Stimulated activated CD8-positive, alpha-beta memory T cell treated with anti-CD3 and anti-CD28 coated beads, Interleukin-12 subunit alpha, Interleukin-12 subunit beta, amount 100 ng/mL, for 24 hours (primary cell): ENCODE data around the gene DLK1.

ENCODE experiments used
- DNase-seq: peaks from one replicate; pipeline ENCODE4 v3.0.0-alpha.2; 2020; ENCODE audit errors: extremely low read depth

DLK1 gene

DNA sequence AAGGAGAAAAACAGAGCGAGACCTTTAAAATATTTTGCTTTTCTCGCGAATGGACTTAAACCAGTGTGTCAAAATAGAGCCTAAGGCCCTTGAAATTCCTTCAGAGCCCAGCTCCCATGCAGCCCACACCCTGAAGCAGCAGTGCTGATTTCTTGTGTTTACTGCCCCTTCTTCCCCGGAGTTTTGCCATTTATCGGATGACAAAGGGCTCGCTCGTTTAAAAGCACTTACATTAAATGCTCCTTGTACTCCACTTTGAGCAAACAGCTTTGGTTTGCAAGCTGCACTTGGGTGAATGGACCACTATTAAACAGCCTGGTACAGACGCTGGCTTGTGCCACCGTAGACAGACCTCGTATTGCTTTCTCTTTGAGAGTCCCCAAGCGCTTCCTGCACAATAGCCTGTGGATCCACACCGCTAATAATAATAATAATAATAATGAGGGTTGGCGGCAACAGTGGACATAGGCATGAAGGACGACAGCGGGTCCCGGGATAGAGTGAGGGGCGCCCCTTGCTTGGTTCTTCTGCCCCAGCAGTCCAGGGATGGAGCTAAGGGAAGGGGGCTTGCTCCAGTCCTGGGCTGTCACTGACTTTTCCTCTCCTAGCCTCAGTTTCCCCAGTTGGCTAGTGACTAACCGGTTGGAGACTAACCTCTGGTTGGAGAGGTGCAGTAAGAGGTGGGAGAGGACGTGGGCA lies 6.6 kb downstream of the DLK1 start:
- no peak for DNase-seq

DNA sequence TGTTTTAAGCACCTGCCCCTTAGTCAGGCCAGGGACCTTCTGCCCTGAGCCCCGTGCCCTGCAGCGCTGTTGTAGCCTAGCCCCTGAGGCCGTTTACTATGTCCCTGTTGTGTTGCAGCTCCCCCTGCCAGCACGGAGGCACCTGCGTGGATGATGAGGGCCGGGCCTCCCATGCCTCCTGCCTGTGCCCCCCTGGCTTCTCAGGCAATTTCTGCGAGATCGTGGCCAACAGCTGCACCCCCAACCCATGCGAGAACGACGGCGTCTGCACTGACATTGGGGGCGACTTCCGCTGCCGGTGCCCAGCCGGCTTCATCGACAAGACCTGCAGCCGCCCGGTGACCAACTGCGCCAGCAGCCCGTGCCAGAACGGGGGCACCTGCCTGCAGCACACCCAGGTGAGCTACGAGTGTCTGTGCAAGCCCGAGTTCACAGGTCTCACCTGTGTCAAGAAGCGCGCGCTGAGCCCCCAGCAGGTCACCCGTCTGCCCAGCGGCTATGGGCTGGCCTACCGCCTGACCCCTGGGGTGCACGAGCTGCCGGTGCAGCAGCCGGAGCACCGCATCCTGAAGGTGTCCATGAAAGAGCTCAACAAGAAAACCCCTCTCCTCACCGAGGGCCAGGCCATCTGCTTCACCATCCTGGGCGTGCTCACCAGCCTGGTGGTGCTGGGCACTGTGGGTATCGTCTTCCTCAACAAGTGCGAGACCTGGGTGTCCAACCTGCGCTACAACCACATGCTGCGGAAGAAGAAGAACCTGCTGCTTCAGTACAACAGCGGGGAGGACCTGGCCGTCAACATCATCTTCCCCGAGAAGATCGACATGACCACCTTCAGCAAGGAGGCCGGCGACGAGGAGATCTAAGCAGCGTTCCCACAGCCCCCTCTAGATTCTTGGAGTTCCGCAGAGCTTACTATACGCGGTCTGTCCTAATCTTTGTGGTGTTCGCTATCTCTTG lies 7.6 kb downstream of the DLK1 start:
- DNase-seq = no peak

DNA sequence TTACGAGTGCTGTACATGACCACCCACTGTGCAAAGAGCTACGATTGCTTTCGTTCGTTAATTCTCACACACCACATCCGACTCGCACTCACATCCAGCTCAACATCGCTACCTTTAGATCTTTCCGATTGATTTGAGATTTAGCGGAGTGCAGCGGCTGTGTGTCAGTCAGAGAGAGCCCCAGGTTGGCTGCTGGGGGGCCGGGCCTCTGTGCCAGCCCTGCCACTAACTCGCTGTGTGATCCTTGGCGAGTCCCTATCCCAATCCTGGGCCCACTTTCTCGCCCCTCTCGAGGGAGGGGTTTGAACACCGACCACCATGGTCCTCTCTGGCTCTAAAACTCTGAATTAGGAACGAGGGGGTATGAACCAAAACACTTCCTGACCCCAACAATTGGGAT lies 8.6 kb downstream of the DLK1 start:
- DNase-seq = no peak

DNA sequence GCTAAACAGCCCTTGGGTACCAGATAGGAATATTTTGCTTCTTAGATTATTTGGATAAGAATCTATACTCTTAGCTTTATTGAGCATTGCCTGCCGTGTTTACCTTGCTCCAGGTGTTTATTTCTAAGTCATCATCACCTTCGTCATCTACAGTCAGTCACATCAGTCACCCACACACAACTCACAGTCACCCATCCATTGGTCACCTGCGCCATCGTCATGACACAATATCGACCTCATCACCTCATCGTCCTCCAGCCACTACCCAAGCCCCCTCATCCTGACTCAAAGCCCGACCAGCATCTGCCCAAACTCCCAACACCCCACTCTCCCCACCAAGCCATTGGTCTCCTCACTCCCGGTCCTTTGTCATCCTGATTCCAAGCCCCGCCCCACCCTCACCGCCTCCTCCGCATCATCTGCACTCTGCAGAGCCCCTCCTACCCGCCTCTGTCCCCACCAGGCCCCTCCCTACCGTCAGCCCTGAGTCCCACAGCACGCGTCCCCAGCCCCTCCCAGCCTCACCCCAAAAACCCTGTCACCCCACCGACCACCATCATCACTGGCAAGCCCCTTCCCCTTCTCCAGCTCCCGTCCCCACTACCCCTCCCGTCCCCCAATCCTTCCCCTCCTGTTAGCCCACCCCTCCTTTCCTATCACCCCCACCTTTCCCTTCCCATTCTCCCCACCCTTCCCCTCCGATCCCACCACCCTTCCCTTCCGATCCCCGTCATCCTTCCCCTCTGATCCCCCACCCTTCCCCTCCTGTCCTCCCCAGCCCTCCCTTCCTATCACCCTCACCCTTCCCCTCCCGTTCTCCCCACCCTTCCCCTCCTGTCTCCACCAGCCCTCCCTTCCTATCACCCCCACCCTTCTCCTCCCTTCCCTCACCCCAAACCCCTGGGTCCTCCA lies 9.8 kb downstream of the DLK1 start:
- DNase-seq = no peak

DNA sequence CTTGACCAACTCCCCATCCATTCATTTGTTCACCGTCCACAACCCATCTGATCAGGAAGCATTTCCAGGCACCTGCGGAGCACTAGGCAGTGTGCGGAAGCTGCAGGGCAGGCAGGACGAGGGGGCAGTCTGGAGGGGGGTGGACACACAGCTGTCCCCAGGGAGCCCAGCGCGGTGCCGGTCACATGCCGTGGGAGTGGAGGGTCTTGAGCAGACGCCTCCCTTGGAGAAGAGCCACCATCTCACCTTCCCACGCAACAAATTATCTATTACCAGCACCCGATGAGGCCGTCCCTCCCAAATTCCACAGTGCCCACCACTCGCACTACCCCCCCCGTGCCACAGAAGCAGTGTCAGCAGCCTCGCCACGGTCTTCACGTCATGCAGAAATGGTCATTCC lies 10.8 kb downstream of the DLK1 start:
- no peak for DNase-seq

DNA sequence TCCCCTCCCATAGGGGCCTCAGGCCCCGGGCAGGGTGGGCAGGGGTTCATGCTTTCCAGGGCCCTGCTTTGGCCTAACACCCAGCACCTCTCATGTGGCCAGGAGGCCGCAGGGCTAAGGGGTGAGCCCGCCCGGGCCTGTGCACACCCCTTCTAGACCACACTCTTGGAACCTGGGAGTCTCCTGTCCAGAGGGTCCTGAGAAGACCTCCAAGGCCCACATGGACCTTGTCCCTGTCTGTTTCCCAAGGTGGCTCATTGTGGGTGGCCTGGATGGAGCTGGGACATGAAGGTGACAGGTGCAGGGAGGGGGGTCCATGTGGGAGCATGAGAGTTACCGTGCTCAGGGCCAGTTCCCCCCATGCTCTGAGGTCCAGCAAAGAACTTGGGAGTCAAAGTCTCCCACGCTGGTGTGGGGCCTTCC lies 11.6 kb downstream of the DLK1 start:
- no peak for DNase-seq

DNA sequence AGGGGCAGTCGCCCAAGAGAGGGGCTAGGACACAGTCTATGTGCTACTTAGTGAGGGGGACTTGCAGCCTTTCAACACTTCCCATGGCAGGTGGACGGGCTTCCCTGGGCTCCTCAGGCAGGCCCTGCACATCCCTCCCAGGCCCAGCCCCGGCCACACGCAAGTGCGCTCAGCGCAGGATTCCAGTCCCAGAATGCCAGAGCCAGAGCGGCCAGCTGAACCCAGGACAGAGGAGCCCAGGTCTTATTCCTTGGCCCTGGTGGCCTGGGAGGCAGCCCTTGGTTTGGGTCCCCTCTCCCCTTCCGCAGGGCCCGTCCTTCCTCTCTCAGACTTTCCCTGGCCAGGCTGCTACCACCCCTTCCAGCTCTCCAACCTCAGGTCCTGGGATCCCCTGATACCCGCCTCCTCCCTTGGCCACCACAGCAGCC lies 12.0 kb downstream of the DLK1 start:
- no peak for DNase-seq

DNA sequence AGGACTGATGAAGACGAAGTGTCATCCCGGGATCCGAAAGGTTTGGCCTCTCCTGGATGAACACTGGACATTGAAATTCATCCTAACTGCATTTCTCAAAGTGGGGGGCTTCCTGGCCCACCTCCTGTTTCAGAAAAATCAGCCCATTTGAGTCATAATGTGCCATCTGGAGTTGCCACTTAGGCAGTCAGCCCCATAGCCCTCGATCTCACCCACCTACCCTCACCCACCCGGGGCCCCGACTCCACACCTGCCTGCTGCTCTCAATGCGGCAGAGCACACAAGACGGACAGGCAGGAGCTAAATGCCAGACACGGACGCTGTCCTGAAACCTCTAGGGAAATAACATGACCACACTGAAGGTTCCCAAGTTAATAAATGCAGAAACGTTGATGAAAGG lies 12.6 kb downstream of the DLK1 start:
- DNase-seq = no peak

DNA sequence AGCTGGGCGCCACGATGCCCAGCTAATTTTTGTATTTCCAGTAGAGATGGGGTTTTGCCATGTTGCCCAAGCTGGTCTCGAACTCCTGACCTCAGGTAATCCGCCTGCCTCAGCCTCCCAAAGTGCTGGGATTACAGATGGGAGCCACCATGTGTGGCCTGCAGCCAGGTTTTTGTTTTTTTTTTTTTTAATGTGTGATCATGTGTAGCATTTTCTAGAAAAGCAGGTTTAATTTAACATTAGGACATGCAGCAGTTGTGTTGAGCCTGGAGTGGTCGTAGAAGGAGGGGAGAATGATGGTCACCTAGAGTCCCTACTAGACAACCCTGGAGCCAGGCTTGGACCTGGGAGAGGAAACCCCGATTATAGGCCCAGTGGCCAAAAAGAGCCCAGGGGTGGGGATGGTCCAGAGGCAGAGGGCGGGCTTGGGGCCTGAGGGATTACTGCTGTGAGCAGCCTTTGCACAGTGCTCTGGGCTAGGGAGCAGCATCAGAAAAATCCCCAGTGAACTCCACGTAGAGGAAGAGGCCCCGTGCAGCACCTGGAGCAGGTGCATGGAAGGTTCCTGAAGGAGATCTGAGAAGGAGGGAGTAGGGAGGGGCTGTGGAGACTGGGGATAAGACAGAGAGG lies 13.6 kb downstream of the DLK1 start:
- DNase-seq = no peak

DNA sequence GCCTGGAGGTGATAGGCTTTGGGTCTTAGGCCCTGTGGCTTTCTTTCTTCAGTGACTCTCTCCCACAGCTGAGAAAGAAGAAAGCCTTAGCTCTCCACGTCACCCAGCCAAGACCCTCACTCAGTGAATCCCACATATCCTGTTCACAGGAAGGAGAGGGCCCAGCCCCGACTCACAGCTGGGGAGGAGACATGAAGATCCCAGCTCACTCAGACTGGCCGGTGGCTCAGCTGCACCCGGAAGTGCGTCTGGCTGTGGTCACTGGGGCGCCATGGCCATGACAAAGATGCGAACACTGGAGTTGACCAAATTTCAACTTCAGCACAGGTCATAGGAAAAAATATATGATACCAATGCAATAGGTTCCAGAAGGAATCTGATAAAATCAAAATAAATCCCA lies 14.2 kb downstream of the DLK1 start:
- DNase-seq = no peak

DNA sequence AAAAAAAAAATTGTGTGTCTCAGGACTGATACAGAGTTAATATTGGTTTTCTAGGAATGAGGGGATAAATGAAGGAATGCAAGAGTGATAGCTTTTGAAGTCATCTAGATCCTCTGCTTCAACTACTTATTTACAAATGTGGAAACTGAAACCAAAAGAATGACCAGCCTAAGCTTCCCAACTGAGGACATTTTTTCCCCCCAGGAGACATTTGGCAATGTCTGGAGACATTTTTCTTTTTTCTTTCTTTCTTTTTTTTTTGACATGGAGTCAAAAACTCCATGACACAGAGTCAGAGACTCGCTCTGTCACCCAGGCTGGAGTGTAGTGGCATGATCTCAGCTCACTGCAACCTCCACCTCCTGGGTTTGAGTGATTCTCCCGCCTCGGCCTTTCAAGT lies 15.3 kb downstream of the DLK1 start:
- no peak for DNase-seq

DNA sequence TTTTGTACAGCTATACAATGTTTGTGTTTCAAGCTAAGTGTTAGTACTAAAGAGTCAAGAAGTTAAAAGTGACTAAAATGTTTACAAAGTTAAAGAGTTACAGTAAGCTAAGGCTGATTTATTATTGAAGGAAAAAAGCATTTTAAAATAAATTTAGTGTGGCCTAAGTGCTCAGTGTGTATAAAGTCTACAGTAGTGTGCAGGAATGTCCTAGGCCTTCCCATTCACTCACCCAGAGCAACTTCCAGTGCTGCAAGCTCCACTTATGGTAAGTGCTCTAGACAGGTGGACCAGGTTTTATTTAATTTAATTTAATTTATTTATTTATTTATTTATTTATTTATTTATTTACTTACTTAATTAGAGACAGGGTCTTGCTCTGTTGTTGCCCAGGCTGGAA lies 19.6 kb downstream of the DLK1 start:
- no peak for DNase-seq

DNA sequence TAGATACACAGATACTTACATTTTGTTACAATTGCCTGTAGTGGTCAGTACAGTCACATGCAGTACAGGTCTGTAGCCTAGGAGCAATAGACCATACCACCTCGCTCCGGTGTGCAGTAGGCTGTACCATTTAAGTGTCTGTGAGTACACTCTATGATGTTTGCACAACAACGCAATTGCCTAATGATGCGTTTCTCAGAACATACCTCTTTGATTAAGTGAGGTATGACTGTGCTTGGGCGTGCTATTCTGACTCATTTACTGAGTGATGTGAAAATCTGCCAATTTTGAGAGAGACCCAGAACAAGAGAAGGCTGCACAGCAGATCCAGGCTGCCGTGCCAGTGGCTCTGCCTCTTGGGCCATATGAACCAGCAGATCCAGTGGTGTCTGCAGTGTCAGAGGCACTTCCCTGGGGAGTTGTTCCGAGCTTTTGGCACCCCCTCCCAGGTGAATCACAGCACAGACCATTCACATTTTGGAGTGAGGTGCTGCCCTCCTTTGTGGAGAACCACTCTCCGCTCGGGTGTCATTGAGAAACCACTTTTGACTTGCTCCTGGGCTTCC lies 20.4 kb downstream of the DLK1 start:
- DNase-seq = no peak

DNA sequence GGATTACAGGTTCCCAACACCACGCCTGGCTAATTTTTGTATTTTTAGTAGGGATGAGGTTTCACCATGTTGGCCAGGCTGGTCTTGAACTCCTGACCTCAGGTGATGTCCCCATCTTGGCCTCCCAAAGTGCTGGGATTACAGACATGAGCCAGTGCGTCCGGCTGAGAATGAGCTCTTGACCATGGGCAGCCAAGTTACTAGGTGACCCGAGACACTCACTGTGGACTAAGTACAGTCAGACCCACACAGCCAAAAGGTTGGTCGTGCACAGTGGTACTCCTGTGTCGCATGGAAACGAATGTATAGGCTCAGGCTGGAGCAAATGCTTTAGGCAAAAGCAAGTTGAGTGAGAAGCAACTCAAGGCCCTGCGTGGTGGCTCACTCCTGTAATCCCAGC lies 21.0 kb downstream of the DLK1 start:
- no peak for DNase-seq

DNA sequence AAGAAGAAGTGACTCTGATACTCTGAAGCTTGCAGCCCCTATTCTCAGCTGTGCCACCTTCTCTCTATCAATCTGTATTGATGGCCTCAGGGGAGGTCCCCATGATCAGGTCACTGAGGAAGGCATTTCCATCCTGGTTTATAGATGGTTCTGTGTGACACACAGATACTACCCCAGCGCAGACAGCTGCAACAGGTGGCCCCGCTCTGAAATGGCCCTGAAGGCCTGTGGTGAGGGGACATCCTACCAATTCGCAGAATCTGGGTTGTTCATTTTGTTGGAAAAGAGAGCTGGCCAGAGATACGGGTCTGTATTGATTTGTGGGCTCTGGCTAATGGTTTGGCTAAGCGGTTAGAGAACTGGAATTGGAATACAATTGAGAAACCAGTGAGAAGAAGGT lies 21.7 kb downstream of the DLK1 start:
- no peak for DNase-seq

DNA sequence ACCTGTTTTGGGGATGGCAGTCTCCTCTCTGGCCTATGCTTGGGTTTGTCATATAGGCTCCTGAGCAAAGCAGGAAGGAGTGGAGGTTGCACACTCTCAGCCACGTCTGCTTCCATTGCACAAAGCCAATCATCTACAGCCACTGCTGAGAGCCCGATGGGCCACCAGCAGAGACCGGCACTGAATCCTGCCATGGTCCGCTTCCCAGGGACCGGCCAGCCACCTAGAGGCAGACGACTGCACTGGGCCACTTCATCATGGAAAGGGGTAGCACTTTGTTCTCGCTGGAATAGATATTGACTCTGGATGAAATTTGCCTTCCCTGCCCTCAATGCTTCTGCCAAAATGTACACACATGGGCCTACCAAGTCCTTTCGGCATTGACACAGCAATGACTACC lies 22.3 kb downstream of the DLK1 start:
- no peak for DNase-seq

DNA sequence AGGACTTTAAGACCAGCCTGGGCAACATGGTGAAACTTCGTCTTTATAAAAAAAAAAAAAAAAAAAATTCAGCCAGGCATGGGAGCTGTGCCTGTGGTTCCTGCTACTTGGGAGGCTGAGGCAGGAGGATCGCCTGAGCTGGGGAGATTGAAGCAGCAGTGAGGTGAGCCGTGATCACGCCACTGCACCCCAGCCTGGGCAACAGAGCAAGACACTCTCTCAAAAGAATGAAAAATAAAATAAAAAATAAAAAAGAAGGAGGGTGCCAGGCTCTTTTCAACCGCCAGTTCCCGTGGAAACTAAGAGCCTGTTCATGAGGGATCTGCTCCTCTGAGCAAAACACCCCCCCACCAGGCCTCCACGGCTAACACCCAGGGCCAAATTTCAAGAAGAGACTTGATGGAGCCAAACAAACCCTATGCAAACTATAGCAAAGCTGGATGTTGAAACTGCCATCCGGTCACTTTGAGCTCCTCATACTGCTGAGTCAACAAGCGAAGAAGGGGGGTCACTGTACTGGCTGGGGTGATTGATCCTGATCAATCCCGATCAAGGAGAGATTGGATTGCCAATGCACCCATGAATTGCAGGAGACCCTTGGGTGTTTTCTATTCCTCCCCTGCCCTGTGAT lies 23.4 kb downstream of the DLK1 start:
- no peak for DNase-seq

DNA sequence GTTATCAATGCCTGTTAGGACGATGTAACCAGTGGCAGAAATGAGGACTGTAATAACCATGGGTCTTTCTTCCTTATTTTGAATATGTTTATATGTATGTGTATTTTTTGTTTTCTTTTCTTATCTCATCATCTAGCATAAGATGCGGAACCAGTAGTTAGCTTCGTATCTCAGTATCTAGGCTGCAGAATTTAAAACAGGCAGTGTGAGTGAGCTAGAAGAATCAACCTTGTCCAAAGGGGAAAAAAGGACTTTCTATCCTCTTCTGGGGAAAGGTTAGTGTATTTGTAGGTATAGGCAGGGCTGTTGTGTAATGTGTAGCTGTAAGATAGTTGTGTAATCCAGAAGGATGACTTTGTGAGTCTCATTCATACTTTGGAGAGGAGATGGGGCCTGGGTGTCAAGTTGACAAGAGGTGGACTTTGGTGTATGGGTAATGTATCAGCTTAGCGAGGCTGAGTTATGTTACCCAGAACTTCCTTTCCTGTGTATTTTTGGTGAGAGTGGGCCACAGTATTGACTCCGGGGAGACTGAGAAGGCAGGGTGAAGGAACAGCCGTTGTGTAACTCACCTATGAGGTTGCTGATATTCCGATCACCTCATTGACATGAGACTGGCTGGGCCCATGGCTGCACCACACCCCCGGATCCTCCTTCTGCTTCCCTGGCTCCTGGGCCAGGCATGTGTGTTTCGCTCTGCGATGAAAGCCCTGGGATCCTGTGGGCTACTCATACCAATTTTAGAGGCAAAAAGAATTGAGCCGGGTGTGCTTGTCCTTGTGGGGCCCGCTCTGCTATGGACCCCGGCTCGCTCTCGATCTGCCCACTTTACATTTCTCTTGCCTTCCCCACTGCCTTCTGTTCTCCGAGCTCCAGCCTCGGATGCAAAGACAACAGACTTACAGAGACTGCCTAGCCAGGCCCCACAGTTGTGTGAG lies 24.3 kb downstream of the DLK1 start:
- DNase-seq = no peak

DNA sequence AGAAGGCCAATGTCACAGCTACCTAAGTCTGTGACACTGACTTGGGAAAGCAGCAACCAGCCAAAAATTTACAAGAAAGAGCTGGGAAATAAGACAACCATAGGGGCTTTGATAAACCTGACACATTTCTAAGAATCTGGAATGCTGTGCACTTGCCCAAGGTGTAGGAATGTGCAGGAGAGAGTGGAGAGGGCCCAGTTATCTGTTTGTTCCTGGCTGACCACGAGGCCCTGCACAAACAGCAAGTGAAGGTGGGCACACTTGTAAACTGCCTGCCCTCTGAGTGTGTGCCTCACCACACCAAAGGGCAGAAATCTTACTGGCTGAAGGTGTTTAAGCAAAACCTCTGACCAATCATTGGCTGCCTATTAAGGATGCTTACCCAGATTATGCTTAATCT lies 27.3 kb downstream of the DLK1 start:
- DNase-seq = no peak

DNA sequence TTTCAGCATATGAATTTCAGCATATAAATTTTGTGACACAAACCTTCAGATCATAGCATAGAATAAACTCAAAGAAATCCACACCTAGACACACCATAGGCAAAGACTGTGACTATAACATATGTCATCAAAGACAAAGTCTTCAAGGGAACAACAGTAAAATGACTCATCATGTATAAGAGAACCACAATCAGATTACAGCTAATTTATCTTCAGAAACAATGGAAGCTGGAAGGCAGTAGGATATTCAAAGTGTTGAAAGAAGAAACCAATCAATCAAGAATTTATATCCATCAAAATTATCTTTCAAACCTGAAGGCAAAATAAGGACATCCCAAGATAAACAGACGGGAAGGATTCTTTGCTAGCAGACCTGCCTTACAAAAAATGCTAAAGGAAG lies 29.0 kb downstream of the DLK1 start:
- DNase-seq = no peak
